D341Med (cell line): ENCODE measurements around the gene SMAGP.
A peak's percentile ranks its signal among the peaks of the same experiment; 100 is the strongest.
"Not testable (repeated sequence)": the region's sequence is repeated elsewhere in the genome, so short reads cannot be mapped to it uniquely, and the experiment has no call there.

Experiments
- DNase-seq: peaks from one replicate; pipeline ENCODE4 v3.0.0; 2012; ENCODE audit warnings: low spot score

The SMAGP gene

DNA sequence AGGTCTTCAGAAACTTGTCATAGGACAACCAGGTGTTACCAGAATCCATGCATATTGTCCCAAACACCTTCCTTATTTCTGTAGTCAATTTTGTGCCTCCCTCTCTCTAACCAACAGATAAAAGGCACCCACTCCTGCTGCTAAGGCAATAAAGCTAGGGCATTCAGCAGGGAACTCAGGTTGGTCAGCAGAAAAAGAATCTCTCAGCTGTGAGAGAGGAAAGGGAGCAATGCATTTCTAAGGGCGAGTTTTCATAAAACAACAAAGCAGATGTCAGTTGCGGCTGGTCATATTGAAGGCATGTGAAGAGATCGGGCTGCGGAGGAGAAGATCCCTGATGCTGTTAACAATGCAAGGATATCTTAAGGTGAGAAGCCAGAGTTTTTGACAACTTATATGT, 45.0 kb downstream of the SMAGP start:
- DNase-seq, result no peak

GRCh38 chr12:51224625-51225024, 45.6 kb downstream of the SMAGP start:
- no peak for DNase-seq

GRCh38 chr12:51222461-51222860, 47.8 kb downstream of the SMAGP start:
- no peak for DNase-seq

GRCh38 chr12:51219857-51220256, 50.4 kb downstream of the SMAGP start:
- not testable (repeated sequence) for DNase-seq

DNA sequence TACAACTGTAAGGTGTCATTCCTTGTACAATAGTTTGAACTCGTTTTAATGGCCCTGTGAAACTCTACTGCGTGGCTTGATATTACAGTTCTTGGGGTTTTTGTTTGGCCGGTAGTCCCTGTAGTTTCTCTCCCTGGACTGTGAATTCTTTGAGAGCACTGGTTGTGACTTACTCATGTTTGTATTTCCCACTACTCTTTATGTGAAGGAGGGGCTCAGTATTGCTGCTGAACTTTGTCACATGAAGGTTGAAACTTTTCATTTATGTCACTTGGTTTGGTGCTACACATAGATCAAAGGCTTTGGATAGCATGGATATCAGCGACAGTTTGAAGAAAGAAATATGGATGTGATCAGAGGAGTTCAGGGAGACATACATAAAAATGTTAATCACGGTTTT, 50.9 kb downstream of the SMAGP start:
- DNase-seq, result no peak

GRCh38 chr12:51218607-51219161, 51.5 kb downstream of the SMAGP start:
- DNase-seq, result no peak

DNA sequence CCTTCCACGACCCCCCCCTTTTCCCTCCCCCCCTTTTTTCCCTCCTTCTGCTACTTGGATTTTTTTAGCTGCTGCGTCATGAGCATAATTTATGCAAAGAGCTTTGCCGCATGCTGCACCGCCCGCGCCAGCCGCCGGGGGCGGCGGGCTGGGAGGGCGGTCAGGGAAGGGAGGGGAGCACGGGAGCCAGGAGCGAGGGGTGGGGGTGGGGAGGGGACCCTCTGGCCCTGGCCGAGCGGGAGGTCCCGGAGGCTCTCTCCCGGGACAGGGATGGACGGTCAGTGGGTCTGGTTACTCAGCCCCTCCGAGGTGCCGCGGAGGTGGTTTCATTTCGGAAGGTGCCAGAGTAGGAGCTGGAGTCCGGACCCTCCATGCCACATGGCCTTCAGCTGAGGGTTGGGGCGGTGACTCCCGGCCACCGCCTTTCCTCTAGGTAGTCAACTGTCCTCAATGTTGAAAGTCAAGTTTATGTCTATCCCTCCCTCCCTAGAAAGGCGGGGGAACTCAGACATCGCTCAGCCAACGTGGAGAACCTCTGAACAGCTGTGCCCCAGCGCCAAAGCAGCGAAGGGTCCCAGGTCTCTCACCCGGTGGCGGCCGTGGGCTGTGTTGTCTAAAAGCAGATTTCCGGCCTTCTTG, 52.1 kb downstream of the SMAGP start, which contains the start of gene POU6F1:
POU6F1 (minus strand) TSS at position 95 of the 639 bp plus-strand sequence. CDS start 11,226 bp downstream, outside the sequence.
- DNase-seq, result peak; percentile 94

- DNase-seq, result peak; percentile 88
Measured at GRCh38 chr12:51217133-51217967, 52.9 kb downstream of the SMAGP start.

- no peak for DNase-seq
Measured at GRCh38 chr12:51216642-51217041, 53.6 kb downstream of the SMAGP start.

DNA sequence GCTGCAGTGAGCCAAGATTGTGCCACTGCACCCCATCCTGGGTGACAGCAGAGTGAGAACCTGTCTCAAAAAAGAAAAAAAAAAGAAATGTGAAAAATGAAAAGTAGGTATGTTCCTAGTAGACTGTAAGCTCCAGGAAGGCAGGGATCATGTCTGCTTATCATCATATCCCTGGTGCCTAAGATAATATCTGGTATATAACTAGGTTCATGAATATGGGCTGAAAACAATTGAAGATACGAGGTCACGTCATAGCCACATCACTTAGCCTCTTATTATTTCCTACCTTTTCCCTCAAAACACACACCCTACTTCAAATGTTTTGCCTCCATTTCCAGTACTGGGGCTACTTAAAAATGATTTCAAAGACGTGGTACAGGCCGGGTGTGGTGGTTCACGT, 55.3 kb downstream of the SMAGP start:
- no peak for DNase-seq

DNA sequence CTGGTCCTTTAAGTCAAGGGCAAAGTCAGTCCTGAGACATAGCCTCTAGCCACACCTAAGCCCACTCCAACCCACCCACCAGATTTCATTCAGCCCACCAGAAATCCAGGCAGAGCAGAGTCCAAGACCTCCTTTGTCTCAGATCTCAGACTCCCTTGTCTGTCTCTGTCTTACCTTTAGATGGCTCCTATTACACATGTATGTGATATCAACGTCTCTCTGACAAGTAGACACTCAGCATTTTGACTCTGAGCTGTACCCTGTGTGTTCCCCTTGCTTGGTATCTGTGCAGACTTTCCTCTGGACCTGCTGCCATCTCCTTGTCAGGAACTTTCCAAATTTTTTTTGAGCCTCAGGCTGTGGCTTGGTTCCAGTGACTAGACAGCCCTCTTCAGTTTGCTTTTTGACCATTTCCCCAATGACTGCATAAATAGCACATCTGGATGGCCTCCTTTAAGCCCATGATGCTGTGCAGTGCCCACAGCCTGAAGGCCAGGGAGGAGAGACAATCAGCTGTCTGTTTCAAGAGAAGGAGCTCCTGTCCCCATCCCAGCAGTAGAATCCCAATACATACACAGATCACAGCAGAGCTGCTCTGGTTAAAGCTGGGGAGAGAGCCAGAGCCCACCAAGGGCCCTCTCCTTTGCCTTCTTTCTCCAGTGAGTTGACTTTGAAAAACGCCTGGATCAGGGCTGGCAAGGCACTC, 59.4 kb downstream of the SMAGP start:
- no peak for DNase-seq

DNA sequence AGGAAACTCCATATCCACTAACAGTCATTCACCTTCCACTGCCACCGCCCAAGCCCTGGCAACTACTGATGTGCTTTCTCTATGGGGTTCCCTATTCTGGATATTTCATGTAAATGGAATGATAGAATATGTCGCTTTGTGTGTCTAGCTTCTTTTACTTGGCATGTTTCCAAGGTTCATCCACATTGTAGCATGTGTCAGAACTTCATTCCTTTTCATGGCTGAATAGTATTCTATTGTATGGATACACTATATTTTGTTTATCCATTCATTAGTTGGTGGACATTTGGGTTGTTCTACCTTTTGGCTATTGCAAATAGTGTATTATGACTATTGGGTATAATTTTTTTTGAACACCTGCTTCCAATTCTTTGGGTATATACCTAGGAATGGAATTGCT, 61.0 kb downstream of the SMAGP start:
- no peak for DNase-seq

- no peak for DNase-seq
Measured at GRCh38 chr12:51208016-51208660, 62.1 kb downstream of the SMAGP start.

DNA sequence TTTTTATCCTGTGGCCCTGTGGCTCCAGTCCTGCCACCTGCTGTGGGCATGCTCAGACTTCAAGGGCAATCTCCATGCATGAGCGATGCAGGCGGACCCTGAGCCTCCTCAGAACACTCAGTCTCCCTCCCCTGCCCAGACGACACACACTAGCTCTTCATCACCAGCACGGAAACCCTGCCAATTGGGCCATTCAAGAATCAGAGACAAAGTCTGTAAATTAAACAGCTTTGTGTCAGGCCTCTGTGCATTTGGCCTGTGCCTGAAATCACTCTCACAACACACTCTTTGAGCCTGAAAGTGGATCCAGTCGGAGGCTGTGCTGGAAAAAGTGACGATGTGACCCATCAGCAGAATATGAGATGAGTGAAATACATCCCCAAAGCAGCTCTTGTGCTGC, 64.9 kb downstream of the SMAGP start:
- no peak for DNase-seq

GRCh38 chr12:51202718-51203117, 67.5 kb downstream of the SMAGP start:
- no peak for DNase-seq

GRCh38 chr12:51200806-51201205, 69.4 kb downstream of the SMAGP start:
- no peak for DNase-seq

DNA sequence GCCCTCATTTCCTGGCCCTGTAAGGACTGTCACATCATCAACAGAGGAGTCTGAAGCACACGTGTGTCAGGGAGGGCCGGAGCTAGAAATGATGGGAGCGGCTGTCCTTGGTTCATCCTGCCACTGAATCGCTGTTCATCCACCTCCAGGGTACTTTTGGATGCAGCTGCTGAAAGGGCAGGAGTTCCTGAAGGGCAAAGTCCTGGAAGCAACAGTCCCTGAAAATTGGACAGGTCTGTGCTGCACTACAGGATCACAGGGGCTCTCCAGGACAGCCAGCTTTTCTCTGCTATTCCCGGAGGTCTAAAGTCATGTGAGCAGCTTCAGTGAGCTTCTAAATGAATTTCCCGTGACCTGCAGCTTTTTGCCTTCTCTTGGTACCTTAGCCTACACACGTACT, 70.1 kb downstream of the SMAGP start:
- no peak for DNase-seq

- DNase-seq, result no peak
Measured at GRCh38 chr12:51199366-51199945, 70.8 kb downstream of the SMAGP start.

GRCh38 chr12:51198568-51199365, 71.4 kb downstream of the SMAGP start:
- DNase-seq, result no peak

DNA sequence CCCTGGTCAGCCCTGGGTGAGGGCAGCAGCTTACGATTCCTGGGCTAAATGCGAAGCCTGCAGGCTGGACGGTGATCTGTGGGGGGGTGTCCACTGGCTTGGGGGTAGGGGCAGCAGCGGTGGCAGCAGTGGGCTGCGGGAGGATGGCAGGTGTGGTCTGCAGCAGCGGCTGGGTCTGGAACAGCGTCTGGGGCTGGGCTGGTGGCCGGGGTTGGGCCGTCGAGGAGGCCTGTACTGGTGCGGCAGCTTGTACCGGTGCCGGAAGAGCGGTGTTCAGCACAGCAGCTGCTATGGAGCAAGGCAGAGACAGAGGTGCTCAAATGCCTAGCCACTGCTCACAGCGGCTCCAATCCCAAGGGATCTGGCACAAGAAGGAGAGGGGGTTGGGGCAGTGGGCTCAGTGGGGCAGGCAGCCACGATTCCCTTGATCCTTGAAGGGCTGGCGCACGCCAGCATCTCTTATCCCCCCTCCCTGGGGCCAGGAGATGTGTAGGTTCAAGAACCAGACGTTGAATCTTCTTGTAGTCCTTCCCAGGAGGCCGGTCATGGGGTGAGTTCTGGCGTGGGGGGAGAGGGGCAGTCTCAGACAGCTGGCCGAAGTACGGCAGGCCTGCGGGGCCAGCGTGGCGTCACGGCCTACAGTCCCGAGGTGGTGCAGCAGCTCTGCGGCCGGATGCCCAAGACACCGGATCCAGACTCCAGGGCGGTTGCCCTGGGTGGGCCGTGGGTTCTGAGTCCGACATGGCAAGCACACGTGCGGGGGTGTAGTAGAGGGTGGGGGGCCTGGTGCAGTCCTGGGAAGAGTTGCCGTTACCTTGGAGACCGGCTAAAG, 72.3 kb downstream of the SMAGP start:
- DNase-seq, result no peak
